Subcutaneous abdominal adipose tissue (tissue), 5 donors: ENCODE results near the gene HLA-DPA1.

Experiments
- H3K27ac ChIP-seq: one replicate; pipeline ENCODE4 v1.7.0; 2013; ENCODE audit warnings: low read depth, mild to moderate bottlenecking, inconsistent platforms, low read length, moderate library complexity
- H3K27me3 ChIP-seq, 5 donors: one replicate each; pipeline ENCODE4 v1.7.0; 2013; ENCODE audit warnings: low read length in 5 of 5, inconsistent platforms in 1 of 5; ENCODE audit not compliant: control insufficient read depth in 5 of 5, insufficient read depth in 4 of 5
- H3K36me3 ChIP-seq, 5 donors: one replicate each; pipeline ENCODE4 v1.7.0; 2013; ENCODE audit warnings: low read length in 5 of 5; ENCODE audit not compliant: control insufficient read depth in 5 of 5, insufficient read depth in 5 of 5
- H3K4me1 ChIP-seq, 5 donors: one replicate each; pipeline ENCODE4 v1.7.0; 2013; ENCODE audit warnings: low read length in 5 of 5, mild to moderate bottlenecking in 3 of 5, moderate library complexity in 1 of 5; ENCODE audit not compliant: control insufficient read depth in 5 of 5, insufficient read depth in 5 of 5
- H3K4me3 ChIP-seq, 5 donors: one replicate each; pipeline ENCODE4 v1.7.0; 2013; ENCODE audit warnings: low read length in 5 of 5, low read depth in 1 of 5
- H3K9ac ChIP-seq, 5 donors: one replicate each; pipeline ENCODE4 v1.7.0; 2013; ENCODE audit warnings: low read length in 5 of 5, mild to moderate bottlenecking in 4 of 5, moderate library complexity in 3 of 5
- H3K9me3 ChIP-seq, 5 donors: one replicate each; pipeline ENCODE4 v1.7.0; 2013; ENCODE audit warnings: low read length in 5 of 5; ENCODE audit not compliant: control insufficient read depth in 5 of 5
- donor health status: healthy.
- donor health status: healthy.
- donor health status: healthy.
- donor health status: healthy.
- donor health status: healthy.

Gene HLA-DPA1

DNA sequence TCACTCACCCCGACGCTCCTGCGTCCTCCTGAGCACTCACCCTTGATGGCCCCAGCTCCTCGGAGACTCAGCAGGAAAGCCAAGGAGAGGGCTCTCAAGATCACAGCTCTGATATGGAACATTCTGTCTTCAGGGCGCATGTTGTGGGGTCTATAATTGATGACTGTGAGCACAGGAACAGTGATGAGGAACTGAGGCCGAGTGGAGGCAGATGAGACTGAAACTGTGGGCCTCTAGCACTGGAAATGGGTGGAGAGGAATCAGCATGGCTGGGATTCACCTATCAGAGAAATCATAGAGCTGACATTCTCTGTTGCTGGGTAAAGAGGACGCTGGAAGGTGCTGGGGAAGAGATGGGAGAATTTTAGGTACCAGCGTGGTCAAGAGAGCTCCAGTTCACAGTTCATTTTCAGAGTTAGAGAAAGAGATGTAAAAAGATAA lies at the start of gene HLA-DPA1:
Gene HLA-DPA1 (minus strand): TSS at position 219 of the 441 bp plus-strand sequence.
- Histone ChIP-seq H3K27me3 (peaks cover 0 to 8% (median 0%) of the 10 kb centered on the region in 5 donors), H3K36me3 (peaks cover 0 to 13% (median 12%) of the 10 kb centered on the region in 5 donors), H3K9ac (peak within 1 kb of the TSS; percentile 16 to 70 (median 32)), H3K4me3 (peak within 1 kb of the TSS; percentile 49 to 81 (median 57)), H3K4me1 (peaks cover 3 to 51% (median 5%) of the 10 kb centered on the region in 5 donors), H3K9me3 (no peaks in the 10 kb centered on the region), H3K27ac (peak within 1 kb of the TSS; percentile 13)

DNA sequence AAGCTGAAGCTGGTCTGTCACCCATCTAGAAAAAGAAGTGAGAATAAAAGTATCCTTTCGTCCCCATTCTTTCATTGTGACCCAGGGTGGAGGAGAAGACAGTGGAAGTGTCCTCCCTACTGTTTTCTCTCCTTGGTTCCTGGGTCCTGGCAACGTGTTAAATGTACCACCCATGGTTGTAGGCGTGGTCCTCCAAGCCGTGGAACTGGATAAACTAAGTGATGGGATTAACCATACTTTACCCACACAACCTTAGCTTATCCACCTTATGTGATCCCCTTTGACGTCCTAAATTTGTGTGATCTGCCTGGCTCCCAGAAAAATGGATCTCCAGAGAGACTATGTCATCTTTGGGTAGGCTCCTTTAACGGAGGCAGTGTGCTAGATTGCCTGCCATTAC lies 49.7 kb upstream of the HLA-DPA1 start:
- Histone ChIP-seq H3K27ac (no peak overlapping the region), H3K27me3 (peaks cover 0 to 4% (median 2%) of the 10 kb centered on the region in 5 donors), H3K4me3 (no peak overlapping the region), H3K36me3 (no peaks in the 10 kb centered on the region), H3K9me3 (peaks cover 3 to 13% (median 10%) of the 10 kb centered on the region in 5 donors), H3K9ac (no peak overlapping the region), H3K4me1 (no peaks in the 10 kb centered on the region)

DNA sequence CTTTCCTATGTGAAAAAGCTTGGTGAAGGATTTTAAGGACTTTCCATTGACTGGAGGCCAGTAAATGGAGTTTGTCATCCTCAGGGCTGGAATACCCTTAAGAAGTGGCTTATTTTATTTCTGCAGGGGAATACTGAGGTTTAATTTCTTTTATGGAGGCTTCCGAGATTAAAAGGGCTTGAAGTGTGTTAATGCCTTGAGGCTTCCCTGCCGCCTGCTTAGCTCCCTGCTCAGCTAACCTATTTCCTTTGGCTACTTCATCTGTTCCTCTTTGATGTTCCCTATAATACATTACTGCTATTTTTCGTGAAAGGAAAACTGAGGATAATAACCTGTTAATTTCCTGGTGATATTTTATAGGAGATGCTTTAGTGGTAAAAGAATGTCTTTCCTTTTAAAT lies 46.6 kb upstream of the HLA-DPA1 start:
- H3K4me1 ChIP-seq, result peaks cover 0 to 14% (median 0%) of the 10 kb centered on the region in 5 donors
- no peaks in the 10 kb centered on the region for H3K36me3 ChIP-seq
- no peak overlapping the region for H3K27ac ChIP-seq
- H3K4me3 ChIP-seq, result no peak overlapping the region
- H3K27me3 ChIP-seq, result peaks cover 17 to 26% (median 22%) of the 10 kb centered on the region in 5 donors
- peaks cover 3 to 13% (median 10%) of the 10 kb centered on the region in 5 donors for H3K9me3 ChIP-seq
- H3K9ac ChIP-seq, result no peak overlapping the region

DNA sequence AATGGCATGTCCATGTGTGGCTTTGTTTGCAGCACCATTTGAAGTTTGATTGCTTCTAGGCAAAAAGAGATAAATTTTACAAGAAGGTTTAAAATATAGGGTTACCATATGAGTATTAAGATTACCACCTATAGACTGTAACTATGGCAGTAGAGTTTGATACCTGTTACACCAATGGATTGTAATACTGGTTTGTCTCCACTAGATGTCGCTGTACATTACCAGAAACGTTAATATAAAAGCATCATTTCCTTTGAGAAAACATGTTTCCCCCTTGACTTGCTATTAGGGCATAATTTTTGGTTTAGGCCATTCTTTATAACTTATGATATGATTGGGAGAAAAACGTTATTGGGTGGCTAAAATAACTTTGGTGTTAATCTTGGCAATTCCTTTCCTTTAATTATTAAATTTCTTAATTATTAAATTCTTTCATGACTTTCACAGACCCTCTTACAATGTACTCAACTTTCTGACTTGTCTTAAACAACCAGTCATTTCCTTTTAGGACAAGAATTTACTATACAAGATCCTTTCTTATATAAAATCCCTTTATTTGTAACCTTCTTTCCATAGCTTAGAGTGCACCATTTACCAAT lies 45.2 kb upstream of the HLA-DPA1 start:
- H3K4me3 ChIP-seq, result no peak overlapping the region
- peaks cover 0 to 23% (median 2%) of the 10 kb centered on the region in 5 donors for H3K4me1 ChIP-seq
- no peak overlapping the region for H3K27ac ChIP-seq
- no peak overlapping the region for H3K9ac ChIP-seq
- peaks cover under 1 to 6% (median 2%) of the 10 kb centered on the region in 5 donors for H3K9me3 ChIP-seq
- H3K36me3 ChIP-seq, result no peaks in the 10 kb centered on the region
- peaks cover 21 to 33% (median 27%) of the 10 kb centered on the region in 5 donors for H3K27me3 ChIP-seq

DNA sequence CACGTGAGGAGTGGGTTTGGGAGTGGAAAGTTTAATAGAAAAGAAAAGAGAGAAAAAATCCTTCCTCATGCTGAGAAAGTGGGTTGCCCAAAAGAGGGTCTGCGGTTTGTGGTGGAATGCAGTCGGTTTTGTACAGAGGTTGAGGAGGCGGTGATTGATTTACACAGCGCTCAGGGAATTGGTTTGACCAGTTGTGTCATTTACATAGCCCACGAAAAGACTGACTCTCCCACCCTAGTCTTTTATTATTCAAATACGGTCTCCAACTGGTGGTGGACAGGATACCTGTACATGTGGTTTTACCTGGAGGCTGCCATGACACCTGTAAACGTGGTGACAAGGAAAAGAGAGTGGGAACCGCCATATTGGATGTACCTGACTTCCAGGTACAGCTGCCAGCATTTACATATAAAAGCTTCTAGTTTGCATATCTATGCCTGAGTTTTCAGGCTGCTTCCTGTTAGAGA lies 44.4 kb upstream of the HLA-DPA1 start:
- Histone ChIP-seq H3K4me3 (no peak overlapping the region), H3K9me3 (no peaks in the 10 kb centered on the region), H3K4me1 (peaks cover 0 to 24% (median 4%) of the 10 kb centered on the region in 5 donors), H3K27ac (no peak overlapping the region), H3K9ac (no peak overlapping the region), H3K36me3 (no peaks in the 10 kb centered on the region), H3K27me3 (peaks cover 21 to 37% (median 31%) of the 10 kb centered on the region in 5 donors)

DNA sequence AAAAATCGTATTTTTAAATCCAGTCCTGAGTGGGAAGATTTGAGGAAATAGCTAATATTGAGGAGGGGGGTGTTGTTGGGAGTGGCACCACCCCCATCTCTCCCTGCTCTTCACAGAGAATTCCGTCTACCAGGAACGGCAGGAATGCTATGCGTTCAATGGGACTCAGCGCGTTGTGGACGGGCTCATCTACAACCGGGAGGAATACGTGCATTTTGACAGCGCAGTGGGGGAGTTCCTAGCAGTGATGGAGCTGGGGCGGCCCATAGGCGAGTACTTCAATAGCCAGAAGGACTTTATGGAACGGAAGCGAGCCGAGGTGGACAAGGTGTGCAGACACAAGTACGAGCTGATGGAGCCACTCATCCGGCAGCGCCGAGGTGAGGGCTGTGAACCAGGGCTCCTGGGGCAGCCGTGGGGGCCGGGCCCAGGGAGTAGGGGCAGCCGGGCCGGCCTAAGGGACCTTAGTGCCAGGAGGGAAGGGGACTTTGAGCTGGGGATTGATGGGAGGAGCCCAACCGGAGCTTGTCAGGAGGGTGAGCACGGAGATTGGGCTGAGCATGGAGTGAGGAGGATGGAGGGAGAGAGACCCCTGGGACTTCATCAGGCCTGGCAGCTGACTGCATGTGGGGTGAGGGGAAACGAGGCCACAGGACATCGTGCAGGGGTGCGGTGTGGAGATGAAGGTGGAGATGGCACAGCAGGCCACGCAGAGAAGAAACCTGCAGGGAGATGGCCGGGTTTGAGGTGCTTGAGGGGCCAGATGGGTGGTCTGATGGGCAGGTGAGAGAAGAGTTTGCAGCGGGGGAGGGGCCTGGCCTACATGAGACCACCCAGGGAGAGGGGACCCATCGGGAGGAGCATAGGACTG lies 43.6 kb upstream of the HLA-DPA1 start:
- H3K4me3 ChIP-seq, result no peak overlapping the region
- peaks cover 0 to 28% (median 4%) of the 10 kb centered on the region in 5 donors for H3K4me1 ChIP-seq
- peaks cover 21 to 39% (median 31%) of the 10 kb centered on the region in 5 donors for H3K27me3 ChIP-seq
- H3K9me3 ChIP-seq, result no peaks in the 10 kb centered on the region
- no peak overlapping the region for H3K9ac ChIP-seq
- H3K27ac ChIP-seq, result no peak overlapping the region
- no peaks in the 10 kb centered on the region for H3K36me3 ChIP-seq

DNA sequence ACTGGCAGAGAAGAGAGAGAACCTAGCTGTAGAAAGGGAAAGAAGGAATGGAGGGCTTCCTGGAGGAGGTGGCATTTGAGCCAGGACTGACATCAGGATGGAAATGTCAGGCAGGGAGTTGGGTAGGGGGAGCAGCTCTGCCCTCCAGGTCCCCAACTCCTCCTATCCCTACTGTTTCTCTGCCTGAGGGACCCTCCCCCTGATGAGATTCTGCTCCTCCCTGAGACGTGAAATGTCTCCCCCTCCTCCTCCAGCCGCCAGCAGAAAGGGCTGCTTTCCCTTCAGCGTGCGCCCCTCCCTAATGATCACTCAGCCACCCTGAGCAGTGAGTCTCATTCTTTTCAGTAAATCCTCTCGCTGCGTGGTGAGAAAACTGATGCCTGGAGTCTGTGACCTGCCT lies 43.0 kb upstream of the HLA-DPA1 start:
- no peak overlapping the region for H3K4me3 ChIP-seq
- no peak overlapping the region for H3K9ac ChIP-seq
- H3K4me1 ChIP-seq, result peaks cover 0 to 28% (median 4%) of the 10 kb centered on the region in 5 donors
- peaks cover 21 to 39% (median 31%) of the 10 kb centered on the region in 5 donors for H3K27me3 ChIP-seq
- no peak overlapping the region for H3K27ac ChIP-seq
- no peaks in the 10 kb centered on the region for H3K36me3 ChIP-seq
- no peaks in the 10 kb centered on the region for H3K9me3 ChIP-seq

DNA sequence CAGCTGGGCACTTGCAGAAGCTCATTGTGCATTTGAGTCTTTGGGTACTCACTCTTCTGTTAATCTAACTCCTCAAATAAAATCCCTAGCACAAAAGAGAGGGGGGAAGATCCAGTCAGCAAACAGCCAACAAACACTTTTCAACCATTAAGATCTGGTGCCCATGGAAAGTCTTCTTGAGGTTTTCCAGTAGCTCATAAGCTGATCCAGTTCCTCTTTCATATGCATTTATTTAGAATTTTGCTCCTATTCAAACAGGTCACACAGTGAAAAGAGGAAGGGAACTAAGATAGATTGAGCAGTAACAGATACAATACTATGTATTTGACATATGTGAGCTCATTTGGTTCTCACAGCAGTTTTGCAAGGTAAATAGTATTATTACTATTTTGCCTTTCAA lies 41.0 kb upstream of the HLA-DPA1 start:
- Histone ChIP-seq H3K27me3 (peaks cover 21 to 39% (median 31%) of the 10 kb centered on the region in 5 donors), H3K27ac (no peak overlapping the region), H3K9ac (no peak overlapping the region), H3K4me1 (peaks cover 0 to 28% (median 4%) of the 10 kb centered on the region in 5 donors), H3K4me3 (no peak overlapping the region), H3K36me3 (no peaks in the 10 kb centered on the region), H3K9me3 (no peaks in the 10 kb centered on the region)

DNA sequence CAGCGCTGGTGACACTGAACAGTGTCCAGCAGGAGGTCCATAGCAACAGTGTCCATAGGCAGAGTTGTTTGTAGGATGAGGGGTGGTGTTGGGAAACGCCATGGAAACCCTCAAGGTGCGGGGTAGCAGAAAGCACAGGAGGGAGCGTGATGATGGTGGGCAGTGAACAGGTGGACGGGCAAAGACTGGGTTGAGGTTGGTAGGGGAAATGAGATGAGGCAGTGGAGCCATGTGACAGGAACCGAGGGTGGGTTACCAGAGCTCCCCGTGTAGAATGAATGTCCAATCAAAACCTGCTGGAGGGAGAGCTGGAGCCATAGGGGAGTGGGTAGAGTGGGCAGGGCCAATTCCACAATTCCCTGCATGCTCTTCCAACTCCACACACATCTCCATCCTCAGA lies 40.3 kb upstream of the HLA-DPA1 start:
- Histone ChIP-seq H3K27ac (no peak overlapping the region), H3K36me3 (no peaks in the 10 kb centered on the region), H3K27me3 (peaks cover 21 to 39% (median 31%) of the 10 kb centered on the region in 5 donors), H3K4me3 (no peak overlapping the region), H3K4me1 (peaks cover 0 to 28% (median 4%) of the 10 kb centered on the region in 5 donors), H3K9me3 (no peaks in the 10 kb centered on the region), H3K9ac (no peak overlapping the region)

DNA sequence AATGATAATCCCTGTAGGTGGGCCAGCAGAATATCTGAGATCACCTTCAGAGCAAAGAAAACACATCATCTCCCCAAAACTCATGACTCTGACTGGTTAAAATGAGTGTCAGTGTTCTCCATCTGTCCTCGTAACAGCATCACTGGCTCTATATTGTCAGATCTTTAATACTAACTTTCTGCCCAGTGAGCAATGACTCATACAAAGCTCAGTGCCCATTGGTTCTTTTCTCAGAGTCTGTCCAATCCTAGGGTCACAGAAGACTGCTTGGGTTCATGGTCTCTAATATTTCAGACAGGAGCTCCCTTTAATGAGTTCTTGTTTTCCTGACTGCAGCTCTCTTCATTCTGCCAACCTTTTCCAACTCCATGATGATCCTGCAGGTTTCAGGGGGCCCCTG lies 38.7 kb upstream of the HLA-DPA1 start:
- Histone ChIP-seq H3K4me3 (no peak overlapping the region), H3K27ac (no peak overlapping the region), H3K36me3 (no peaks in the 10 kb centered on the region), H3K9ac (no peak overlapping the region), H3K27me3 (peaks cover 9 to 28% (median 19%) of the 10 kb centered on the region in 5 donors), H3K9me3 (no peaks in the 10 kb centered on the region), H3K4me1 (peaks cover 0 to 26% (median 4%) of the 10 kb centered on the region in 5 donors)
